Measurements from ENCODE around the gene CTR9.

CTR9 gene

DNA sequence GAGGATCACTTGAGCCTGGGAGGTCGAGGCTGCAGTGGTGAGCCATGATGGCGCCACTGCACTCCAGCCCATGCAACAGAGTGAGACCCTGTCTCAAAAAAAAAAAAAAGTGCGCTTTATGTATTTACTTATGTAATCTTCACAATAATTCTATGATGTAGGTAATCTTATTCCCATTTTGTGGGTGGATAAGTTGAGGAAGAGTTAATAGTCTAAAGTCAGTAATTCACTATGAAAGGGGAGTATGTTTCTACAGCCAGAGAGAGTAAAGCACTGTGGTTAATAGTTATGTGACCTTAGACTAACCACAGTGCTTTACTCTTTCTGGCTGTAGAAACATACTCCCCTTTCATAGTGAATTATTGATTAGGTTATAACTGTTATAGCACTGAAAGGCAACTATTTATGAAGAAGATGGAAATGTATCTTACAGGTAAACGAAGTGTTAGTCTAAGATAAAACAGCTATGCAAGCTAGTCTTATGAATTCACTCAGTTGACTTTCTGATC lies 11.9 kb downstream of the CTR9 start:
- Histone ChIP-seq H3K4me3 (ENCODE audit: low read depth in 1 of 2, low read length in 2 of 2) (no peak overlapping the region), H3K9me3 (ENCODE audit: control insufficient read depth in 1 of 2, low read length in 2 of 2) (no peaks in the 10 kb centered on the region), H3K27me3 (ENCODE audit: low read depth, low read length) (no peaks in the 10 kb centered on the region), H3K4me1 (ENCODE audit: control insufficient read depth in 1 of 2, insufficient read depth in 2 of 2, low read length in 2 of 2) (no peaks in the 10 kb centered on the region), H3K27ac (ENCODE audit: low read length) (no peak overlapping the region), H3K36me3 (ENCODE audit: control insufficient read depth in 1 of 2, insufficient read depth in 2 of 2, low read length in 2 of 2) (peaks cover 60 to 86% of the 10 kb centered on the region in 2 donors)

GRCh38 chr11:10763766-10764165 lies 12.7 kb downstream of the CTR9 start:
- Histone ChIP-seq H3K4me3 (ENCODE audit: low read depth in 1 of 2, low read length in 2 of 2) (no peak overlapping the region), H3K4me1 (ENCODE audit: control insufficient read depth in 1 of 2, insufficient read depth in 2 of 2, low read length in 2 of 2) (no peaks in the 10 kb centered on the region), H3K9me3 (ENCODE audit: control insufficient read depth in 1 of 2, low read length in 2 of 2) (no peaks in the 10 kb centered on the region), H3K27ac (ENCODE audit: low read length) (no peak overlapping the region), H3K27me3 (ENCODE audit: low read depth, low read length) (no peaks in the 10 kb centered on the region), H3K36me3 (ENCODE audit: control insufficient read depth in 1 of 2, insufficient read depth in 2 of 2, low read length in 2 of 2) (peaks cover 52 to 79% of the 10 kb centered on the region in 2 donors)

GRCh38 chr11:10764412-10764811 lies 13.4 kb downstream of the CTR9 start:
- H3K4me1 ChIP-seq (ENCODE audit: control insufficient read depth in 1 of 2, insufficient read depth in 2 of 2, low read length in 2 of 2): no peaks in the 10 kb centered on the region
- H3K27ac ChIP-seq (ENCODE audit: low read length): no peak overlapping the region
- no peak overlapping the region for H3K4me3 ChIP-seq (ENCODE audit: low read depth in 1 of 2, low read length in 2 of 2)
- H3K36me3 ChIP-seq (ENCODE audit: control insufficient read depth in 1 of 2, insufficient read depth in 2 of 2, low read length in 2 of 2): peaks cover 50 to 72% of the 10 kb centered on the region in 2 donors
- H3K27me3 ChIP-seq (ENCODE audit: low read depth, low read length): no peaks in the 10 kb centered on the region
- no peaks in the 10 kb centered on the region for H3K9me3 ChIP-seq (ENCODE audit: control insufficient read depth in 1 of 2, low read length in 2 of 2)

- Histone ChIP-seq H3K4me3 (ENCODE audit: low read depth in 1 of 2, low read length in 2 of 2) (no peak overlapping the region), H3K36me3 (ENCODE audit: control insufficient read depth in 1 of 2, insufficient read depth in 2 of 2, low read length in 2 of 2) (peaks cover 63 to 73% of the 10 kb centered on the region in 2 donors), H3K27ac (ENCODE audit: low read length) (no peak overlapping the region), H3K27me3 (ENCODE audit: low read depth, low read length) (no peaks in the 10 kb centered on the region), H3K4me1 (ENCODE audit: control insufficient read depth in 1 of 2, insufficient read depth in 2 of 2, low read length in 2 of 2) (no peaks in the 10 kb centered on the region), H3K9me3 (ENCODE audit: control insufficient read depth in 1 of 2, low read length in 2 of 2) (no peaks in the 10 kb centered on the region)
Measured at GRCh38 chr11:10770626-10771254, 19.7 kb downstream of the CTR9 start.

DNA sequence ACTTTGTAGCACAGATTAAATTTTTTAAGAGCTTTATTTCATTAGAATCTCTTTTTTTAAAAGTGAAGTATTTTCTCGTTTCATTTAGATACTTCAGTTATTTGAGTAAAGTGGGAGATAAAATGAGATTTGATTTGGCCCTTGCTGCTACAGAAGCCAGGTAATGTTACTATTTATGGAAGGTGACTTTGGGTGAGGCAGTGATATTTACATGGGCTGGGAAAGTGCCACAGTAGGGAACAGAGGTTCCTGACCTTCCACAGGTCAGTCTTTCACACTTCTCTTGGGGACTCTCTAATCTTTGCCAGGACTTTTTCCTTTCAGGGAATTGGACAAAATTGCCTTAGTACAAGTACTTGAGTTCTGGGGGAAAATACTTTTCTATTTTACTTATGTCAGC lies 20.4 kb downstream of the CTR9 start:
- Histone ChIP-seq H3K27me3 (ENCODE audit: low read depth, low read length) (no peaks in the 10 kb centered on the region), H3K27ac (ENCODE audit: low read length) (no peak overlapping the region), H3K9me3 (ENCODE audit: control insufficient read depth in 1 of 2, low read length in 2 of 2) (no peaks in the 10 kb centered on the region), H3K4me1 (ENCODE audit: control insufficient read depth in 1 of 2, insufficient read depth in 2 of 2, low read length in 2 of 2) (no peaks in the 10 kb centered on the region), H3K36me3 (ENCODE audit: control insufficient read depth in 1 of 2, insufficient read depth in 2 of 2, low read length in 2 of 2) (peaks cover 60 to 72% of the 10 kb centered on the region in 2 donors), H3K4me3 (ENCODE audit: low read depth in 1 of 2, low read length in 2 of 2) (no peak overlapping the region)

- Histone ChIP-seq H3K27ac (ENCODE audit: low read length) (no peak overlapping the region), H3K27me3 (ENCODE audit: low read depth, low read length) (no peaks in the 10 kb centered on the region), H3K4me3 (ENCODE audit: low read depth in 1 of 2, low read length in 2 of 2) (no peak overlapping the region), H3K36me3 (ENCODE audit: control insufficient read depth in 1 of 2, insufficient read depth in 2 of 2, low read length in 2 of 2) (peaks cover 66 to 80% of the 10 kb centered on the region in 2 donors), H3K4me1 (ENCODE audit: control insufficient read depth in 1 of 2, insufficient read depth in 2 of 2, low read length in 2 of 2) (no peaks in the 10 kb centered on the region), H3K9me3 (ENCODE audit: control insufficient read depth in 1 of 2, low read length in 2 of 2) (no peaks in the 10 kb centered on the region)
Measured at GRCh38 chr11:10774811-10775210, 23.8 kb downstream of the CTR9 start.

- Histone ChIP-seq H3K4me3 (ENCODE audit: low read depth in 1 of 2, low read length in 2 of 2) (no peak overlapping the region), H3K4me1 (ENCODE audit: control insufficient read depth in 1 of 2, insufficient read depth in 2 of 2, low read length in 2 of 2) (no peaks in the 10 kb centered on the region), H3K36me3 (ENCODE audit: control insufficient read depth in 1 of 2, insufficient read depth in 2 of 2, low read length in 2 of 2) (peaks cover 49 to 65% of the 10 kb centered on the region in 2 donors), H3K27me3 (ENCODE audit: low read depth, low read length) (no peaks in the 10 kb centered on the region), H3K27ac (ENCODE audit: low read length) (no peak overlapping the region), H3K9me3 (ENCODE audit: control insufficient read depth in 1 of 2, low read length in 2 of 2) (no peaks in the 10 kb centered on the region)
Measured at GRCh38 chr11:10777393-10777793, 26.3 kb downstream of the CTR9 start.

DNA sequence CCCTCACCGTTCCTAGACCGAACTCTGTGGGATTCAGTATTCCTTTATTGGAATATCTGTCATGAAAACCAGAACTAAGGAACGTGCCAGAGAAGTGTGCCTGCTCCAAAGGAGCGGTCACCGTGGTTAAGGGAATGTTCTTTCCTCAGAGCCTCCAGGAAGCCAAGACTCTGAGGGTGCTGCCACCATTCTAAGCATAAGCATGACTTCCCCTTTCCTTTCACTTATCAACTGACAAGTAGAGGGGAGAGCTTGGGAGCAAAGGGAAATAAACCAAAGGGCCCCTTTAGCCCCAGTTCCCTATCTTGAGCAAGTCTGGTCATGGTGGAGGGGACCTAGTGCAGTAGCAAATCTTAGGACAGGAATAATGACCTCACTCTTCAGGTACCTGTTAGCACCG lies 26.8 kb downstream of the CTR9 start:
- Histone ChIP-seq H3K36me3 (ENCODE audit: control insufficient read depth in 1 of 2, insufficient read depth in 2 of 2, low read length in 2 of 2) (peaks cover 45 to 61% of the 10 kb centered on the region in 2 donors), H3K4me1 (ENCODE audit: control insufficient read depth in 1 of 2, insufficient read depth in 2 of 2, low read length in 2 of 2) (no peaks in the 10 kb centered on the region), H3K27me3 (ENCODE audit: low read depth, low read length) (no peaks in the 10 kb centered on the region), H3K27ac (ENCODE audit: low read length) (no peak overlapping the region), H3K9me3 (ENCODE audit: control insufficient read depth in 1 of 2, low read length in 2 of 2) (no peaks in the 10 kb centered on the region), H3K4me3 (ENCODE audit: low read depth in 1 of 2, low read length in 2 of 2) (no peak overlapping the region)

- Histone ChIP-seq H3K27ac (ENCODE audit: low read length) (no peak overlapping the region), H3K36me3 (ENCODE audit: control insufficient read depth in 1 of 2, insufficient read depth in 2 of 2, low read length in 2 of 2) (peaks cover 39 to 55% of the 10 kb centered on the region in 2 donors), H3K27me3 (ENCODE audit: low read depth, low read length) (no peaks in the 10 kb centered on the region), H3K4me3 (ENCODE audit: low read depth in 1 of 2, low read length in 2 of 2) (no peak overlapping the region), H3K4me1 (ENCODE audit: control insufficient read depth in 1 of 2, insufficient read depth in 2 of 2, low read length in 2 of 2) (no peaks in the 10 kb centered on the region), H3K9me3 (ENCODE audit: control insufficient read depth in 1 of 2, low read length in 2 of 2) (no peaks in the 10 kb centered on the region)
Measured at GRCh38 chr11:10778217-10778970, 27.3 kb downstream of the CTR9 start.

DNA sequence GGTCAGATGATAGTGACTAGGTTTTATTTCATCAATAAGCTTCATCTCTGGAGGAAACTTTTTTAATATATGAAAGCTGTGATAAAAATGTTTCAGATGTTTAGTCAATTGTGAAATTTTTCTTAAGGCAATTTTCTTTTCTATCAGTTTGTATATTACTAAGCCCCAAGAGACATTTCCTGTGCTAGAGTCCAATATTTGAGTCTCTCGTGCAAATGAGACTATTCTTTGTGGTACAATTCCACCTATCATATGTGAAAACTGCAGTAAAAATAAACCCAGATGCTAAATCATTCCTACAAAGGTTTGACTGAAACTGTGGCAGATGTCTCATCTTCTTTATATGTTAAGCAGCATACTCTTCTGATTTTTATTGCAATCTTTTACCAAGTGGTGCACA lies 28.0 kb downstream of the CTR9 start:
- Histone ChIP-seq H3K4me1 (ENCODE audit: control insufficient read depth in 1 of 2, insufficient read depth in 2 of 2, low read length in 2 of 2) (no peaks in the 10 kb centered on the region), H3K4me3 (ENCODE audit: low read depth in 1 of 2, low read length in 2 of 2) (no peak overlapping the region), H3K9me3 (ENCODE audit: control insufficient read depth in 1 of 2, low read length in 2 of 2) (no peaks in the 10 kb centered on the region), H3K27ac (ENCODE audit: low read length) (no peak overlapping the region), H3K27me3 (ENCODE audit: low read depth, low read length) (no peaks in the 10 kb centered on the region), H3K36me3 (ENCODE audit: control insufficient read depth in 1 of 2, insufficient read depth in 2 of 2, low read length in 2 of 2) (peaks cover 34 to 48% of the 10 kb centered on the region in 2 donors)

- H3K27me3 ChIP-seq (ENCODE audit: low read depth, low read length): no peaks in the 10 kb centered on the region
- peaks cover 0 to 5% of the 10 kb centered on the region in 2 donors for H3K4me1 ChIP-seq (ENCODE audit: control insufficient read depth in 1 of 2, insufficient read depth in 2 of 2, low read length in 2 of 2)
- H3K9me3 ChIP-seq (ENCODE audit: control insufficient read depth in 1 of 2, low read length in 2 of 2): no peaks in the 10 kb centered on the region
- H3K36me3 ChIP-seq (ENCODE audit: control insufficient read depth in 1 of 2, insufficient read depth in 2 of 2, low read length in 2 of 2): peaks cover 24 to 39% of the 10 kb centered on the region in 2 donors
- H3K27ac ChIP-seq (ENCODE audit: low read length): no peak overlapping the region
- no peak overlapping the region for H3K4me3 ChIP-seq (ENCODE audit: low read depth in 1 of 2, low read length in 2 of 2)
Measured at GRCh38 chr11:10780040-10780439, 29.0 kb downstream of the CTR9 start.
